HG02840 (cell line): ENCODE measurements around the gene PLEK2.
"Not testable (repeated sequence)": the region's sequence is repeated elsewhere in the genome, so short reads cannot be mapped to it uniquely, and the experiment has no call there.

Source experiments
- ATAC-seq: cut with Tn5 transposase; IDR thresholded peaks from one replicate; pipeline ENCODE4 v1.9.1; 2021; ENCODE audit warnings: mild to moderate bottlenecking, moderate library complexity, moderate number of reproducible peaks; ENCODE audit not compliant: unreplicated experiment, low FRiP score

PLEK2 gene

GRCh38 chr14:67408122-67408801 lies 3.7 kb downstream of the PLEK2 start:
- ATAC-seq = not testable (repeated sequence)

DNA sequence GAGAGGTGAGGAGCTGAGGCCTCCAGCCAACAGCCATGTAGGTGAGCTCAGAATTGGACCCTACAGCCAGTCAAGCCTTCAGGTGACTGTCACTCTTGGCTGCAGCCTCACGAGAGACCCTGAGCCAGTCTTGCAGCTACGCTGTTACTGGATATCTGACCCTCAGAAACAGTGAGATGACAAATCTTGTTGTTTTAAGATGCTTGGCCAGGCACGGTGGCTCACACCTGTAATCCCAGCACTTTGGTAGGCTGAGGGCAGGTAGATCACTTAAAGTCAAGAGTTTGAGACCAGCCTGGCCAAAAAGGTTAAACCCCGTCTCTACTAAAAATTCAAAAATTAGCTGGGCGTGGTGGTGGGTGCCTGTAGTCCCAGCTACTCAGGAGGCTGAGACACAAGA lies 6.2 kb downstream of the PLEK2 start:
- no peak for ATAC-seq

GRCh38 chr14:67400434-67400833 lies 11.5 kb downstream of the PLEK2 start:
- no peak for ATAC-seq

- ATAC-seq = no peak
Observed at GRCh38 chr14:67397536-67397935, 14.4 kb downstream of the PLEK2 start.

- ATAC-seq = no peak
Observed at GRCh38 chr14:67396381-67396970, 15.5 kb downstream of the PLEK2 start.

DNA sequence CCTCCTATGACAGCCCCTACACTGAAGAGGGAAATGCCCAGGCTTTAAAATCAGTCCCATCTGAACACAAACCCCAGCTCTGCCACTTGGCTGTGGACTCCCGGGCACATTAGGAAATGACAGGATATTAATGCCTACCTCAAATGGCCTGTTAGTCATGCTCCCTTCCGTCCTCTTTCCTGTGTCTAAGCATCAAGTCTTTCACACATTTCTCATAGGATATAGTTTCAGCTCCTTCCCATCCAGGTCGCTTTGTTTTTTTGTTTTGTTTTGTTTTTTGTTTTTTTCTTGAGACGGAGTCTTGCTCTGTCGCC lies 16.1 kb downstream of the PLEK2 start:
- ATAC-seq = no peak

DNA sequence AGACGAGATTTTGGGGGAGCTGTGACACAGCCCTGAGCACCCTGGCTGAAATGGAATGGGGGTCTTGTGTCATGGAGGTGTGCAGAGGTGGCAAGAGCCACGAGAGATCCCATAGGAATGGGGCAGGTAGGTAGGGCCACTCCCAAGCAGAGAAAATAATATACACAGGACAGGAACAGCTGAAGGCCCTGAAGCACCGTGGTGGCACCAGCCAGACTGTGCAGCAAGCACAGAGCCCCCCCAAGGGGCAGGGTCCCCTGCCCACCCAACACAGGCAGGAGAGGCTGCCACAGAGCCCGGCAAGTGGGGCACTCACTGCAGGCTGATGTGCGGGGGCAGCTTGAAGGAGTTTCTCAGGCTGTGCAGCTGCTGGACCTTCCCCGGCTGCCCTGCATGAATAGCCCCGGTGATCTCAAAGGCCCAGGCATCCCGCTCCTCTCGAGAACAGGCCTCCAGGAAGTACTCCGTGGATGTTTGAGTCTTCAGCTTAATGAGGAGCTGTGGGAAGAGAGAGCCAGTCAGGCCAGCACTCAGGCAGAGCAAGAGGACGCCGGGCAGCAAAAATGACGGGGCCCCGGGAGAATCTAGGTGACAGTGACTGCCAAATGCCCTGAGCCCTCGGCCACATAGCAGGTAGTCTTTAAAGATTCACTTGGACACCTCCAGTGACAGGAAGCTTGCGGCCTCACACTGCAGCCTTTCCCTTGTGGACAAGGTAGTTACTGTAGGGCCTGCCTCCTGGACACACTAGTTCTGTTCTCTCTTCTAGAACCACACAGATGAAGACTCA lies 16.7 kb downstream of the PLEK2 start:
- no peak for ATAC-seq

DNA sequence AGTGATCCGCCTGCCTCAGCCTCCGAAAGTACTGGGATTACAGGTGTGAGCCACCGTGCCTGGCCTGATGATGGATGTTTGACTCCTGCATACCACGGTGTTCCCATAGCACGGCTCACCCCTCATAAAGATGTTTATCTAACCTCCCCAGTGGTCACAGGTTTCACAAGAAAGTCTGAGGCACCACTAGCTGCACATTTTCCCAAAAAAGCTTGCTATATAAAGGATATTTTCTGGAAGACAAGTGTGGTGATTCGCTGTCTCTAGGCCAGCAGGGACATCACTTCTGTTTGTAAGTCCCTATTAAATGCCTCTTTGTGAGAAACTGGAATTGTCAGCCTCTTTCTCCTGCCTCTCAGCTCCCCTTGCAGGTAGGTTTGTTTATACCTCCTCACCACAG lies 18.3 kb downstream of the PLEK2 start:
- no peak for ATAC-seq

- ATAC-seq = no peak
Observed at GRCh38 chr14:67392800-67393199, 19.2 kb downstream of the PLEK2 start.

- ATAC-seq = no peak
Observed at GRCh38 chr14:67392123-67392522, 19.8 kb downstream of the PLEK2 start.

GRCh38 chr14:67391268-67391667 lies 20.7 kb downstream of the PLEK2 start:
- no peak for ATAC-seq

- ATAC-seq = no peak
Observed at GRCh38 chr14:67389811-67390534, 22.0 kb downstream of the PLEK2 start.

- no peak for ATAC-seq
Observed at GRCh38 chr14:67389275-67389674, 22.7 kb downstream of the PLEK2 start.

GRCh38 chr14:67387195-67387594 lies 24.8 kb downstream of the PLEK2 start:
- no peak for ATAC-seq

DNA sequence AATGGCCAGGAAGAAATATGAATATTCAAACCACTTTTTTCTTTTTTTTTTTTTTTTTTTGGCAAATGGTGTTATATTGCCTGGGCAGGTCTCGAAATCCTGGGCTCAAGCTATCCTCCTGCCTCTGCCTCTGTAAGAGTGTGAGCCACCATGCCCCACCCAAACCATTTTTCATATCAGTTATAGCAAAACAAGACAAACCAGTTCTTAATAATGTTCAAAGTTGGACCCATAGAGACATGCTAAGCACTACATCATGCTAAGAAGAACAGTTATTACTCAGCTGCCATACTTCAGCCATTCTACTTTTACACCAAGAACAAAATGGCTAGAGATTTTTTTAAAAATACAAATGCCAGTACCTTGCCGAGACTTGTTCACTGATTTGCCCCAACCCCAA lies 26.3 kb downstream of the PLEK2 start:
- no peak for ATAC-seq

DNA sequence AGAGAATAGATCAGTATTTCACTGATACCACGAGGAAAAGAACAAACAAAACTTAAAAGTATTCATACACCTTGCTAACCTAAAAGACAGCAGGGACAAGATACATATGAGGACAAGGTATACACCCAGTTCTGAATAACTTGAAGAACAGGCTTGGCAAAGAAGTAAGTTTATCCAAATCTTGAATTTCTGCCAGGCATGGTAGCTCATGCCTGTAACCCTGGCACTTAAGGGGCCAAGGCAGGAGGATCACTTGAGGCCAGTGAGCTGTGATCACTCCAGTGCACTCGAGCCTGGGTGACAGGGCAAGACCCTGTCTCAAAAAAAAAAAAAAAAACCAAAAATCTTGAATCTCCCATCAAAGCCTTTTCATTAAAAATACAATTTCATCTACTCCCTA lies 26.8 kb downstream of the PLEK2 start:
- no peak for ATAC-seq

DNA sequence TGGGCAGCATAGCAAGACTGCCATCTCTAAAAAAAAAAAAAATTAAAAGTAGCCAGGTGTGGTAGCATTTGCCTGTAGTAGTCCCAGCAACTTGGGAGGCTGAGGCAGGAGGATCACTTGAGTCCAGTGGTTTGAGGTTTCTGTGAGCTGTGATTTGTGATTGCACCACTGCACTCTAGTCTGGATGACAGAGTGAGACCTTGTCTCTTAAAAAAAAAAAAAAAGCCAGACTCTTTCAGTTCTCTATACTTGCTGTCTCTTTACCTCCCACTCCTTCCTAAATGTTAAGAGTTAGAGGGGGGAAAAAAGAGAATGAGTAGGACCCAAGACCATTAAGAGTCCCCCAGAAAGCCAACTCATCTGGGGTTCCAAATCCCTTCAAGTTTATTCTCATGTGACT lies 34.0 kb downstream of the PLEK2 start:
- ATAC-seq = no peak

DNA sequence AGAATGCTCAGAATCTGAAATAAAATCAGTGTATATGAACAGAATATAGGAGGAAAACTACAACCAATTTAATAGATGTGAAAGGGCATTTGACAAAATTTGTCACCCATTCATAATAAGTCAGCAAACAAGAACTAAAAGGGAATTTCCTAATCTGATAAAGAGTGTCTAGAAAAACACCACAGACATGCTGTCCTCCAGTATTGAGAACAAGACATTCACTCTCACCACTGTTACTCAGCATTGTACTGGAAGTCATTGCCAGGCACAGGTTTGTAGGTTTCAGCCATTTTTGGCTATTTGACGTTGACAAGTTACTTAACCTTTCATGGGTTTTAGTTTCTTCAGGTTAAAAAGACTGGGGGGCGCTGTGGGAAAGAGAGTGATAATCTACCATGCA lies 38.6 kb downstream of the PLEK2 start:
- ATAC-seq = no peak

- ATAC-seq = no peak
Observed at GRCh38 chr14:67372833-67373232, 39.1 kb downstream of the PLEK2 start.

DNA sequence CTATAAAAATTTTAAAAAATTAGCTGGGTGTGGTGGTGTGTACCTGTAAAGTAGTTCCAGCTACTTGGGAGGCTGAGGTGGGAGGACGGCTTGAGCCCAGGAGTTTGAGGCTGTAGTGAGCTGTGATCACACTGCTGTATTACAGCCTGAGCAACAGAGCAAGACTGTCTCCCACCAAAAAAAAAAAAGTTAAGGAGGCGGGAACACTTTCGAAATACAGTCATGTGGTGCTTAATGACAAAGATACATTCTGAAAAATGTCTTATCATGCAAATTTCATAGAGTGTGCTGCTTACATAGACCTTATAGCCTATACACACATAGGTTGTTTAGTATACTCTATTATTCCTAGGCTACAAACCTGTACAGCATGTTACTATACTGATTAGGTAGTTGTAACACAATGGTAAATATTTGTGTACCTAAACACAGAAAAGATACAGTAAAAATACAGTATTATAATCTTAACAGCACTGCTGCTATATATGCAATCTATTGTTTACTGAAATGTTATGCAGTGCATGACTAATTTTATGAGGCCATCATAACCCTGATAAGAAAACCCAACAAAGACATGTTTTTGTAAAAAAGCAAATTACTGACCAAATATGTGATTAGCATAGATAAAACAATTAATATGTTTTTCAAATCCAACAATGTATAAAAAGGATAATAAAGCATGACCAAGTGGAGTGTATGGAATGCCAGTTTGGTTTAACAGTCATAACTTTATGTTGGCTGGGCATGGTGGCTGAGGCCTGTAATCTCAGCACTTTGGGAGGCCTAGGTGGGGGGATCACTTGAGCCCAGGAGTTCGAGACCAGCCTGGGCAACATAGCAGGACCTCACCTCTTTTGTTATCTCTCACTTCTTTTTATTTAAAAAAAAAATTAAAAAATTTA lies 40.5 kb downstream of the PLEK2 start:
- ATAC-seq = no peak
